PFSK-1 (cell line): ENCODE data around the gene RPS18.

Source experiments
- FOXP2 ChIP-seq: optimal IDR thresholded peaks from 2 replicates; pipeline ENCODE3; 2011; ENCODE audit warnings: borderline replicate concordance, control low read depth, inconsistent platforms; ENCODE audit not compliant: insufficient read depth; ENCODE audit errors: extremely low read length, extremely low read depth
- POLR2AphosphoS5 ChIP-seq: IDR thresholded peaks from 2 replicates; pipeline ENCODE4 v1.6.1; 2012; ENCODE audit warnings: low read depth, mild to moderate bottlenecking, control low read depth, low read length, moderate library complexity
- REST ChIP-seq, 2 experiments: IDR thresholded peaks; 2 replicates each; pipeline versions ENCODE4 v1.6.1 to v1.8.0; 2011 to 2012; ENCODE audit warnings: low read depth in 2 of 2, low read length in 2 of 2, control low read depth in 1 of 2, inconsistent platforms in 1 of 2, mild to moderate bottlenecking in 1 of 2, moderate library complexity in 1 of 2; ENCODE audit not compliant: insufficient read depth in 1 of 2
- SIN3A ChIP-seq: IDR thresholded peaks from 2 replicates; pipeline ENCODE4 v1.6.1; 2012; ENCODE audit warnings: mild to moderate bottlenecking, low read length, moderate library complexity, borderline replicate concordance; ENCODE audit not compliant: insufficient read depth
- TAF1 ChIP-seq: IDR thresholded peaks from 2 replicates; pipeline ENCODE4 v1.6.1; 2012; ENCODE audit warnings: low read length, control low read depth, borderline replicate concordance; ENCODE audit not compliant: insufficient read depth

DNA sequence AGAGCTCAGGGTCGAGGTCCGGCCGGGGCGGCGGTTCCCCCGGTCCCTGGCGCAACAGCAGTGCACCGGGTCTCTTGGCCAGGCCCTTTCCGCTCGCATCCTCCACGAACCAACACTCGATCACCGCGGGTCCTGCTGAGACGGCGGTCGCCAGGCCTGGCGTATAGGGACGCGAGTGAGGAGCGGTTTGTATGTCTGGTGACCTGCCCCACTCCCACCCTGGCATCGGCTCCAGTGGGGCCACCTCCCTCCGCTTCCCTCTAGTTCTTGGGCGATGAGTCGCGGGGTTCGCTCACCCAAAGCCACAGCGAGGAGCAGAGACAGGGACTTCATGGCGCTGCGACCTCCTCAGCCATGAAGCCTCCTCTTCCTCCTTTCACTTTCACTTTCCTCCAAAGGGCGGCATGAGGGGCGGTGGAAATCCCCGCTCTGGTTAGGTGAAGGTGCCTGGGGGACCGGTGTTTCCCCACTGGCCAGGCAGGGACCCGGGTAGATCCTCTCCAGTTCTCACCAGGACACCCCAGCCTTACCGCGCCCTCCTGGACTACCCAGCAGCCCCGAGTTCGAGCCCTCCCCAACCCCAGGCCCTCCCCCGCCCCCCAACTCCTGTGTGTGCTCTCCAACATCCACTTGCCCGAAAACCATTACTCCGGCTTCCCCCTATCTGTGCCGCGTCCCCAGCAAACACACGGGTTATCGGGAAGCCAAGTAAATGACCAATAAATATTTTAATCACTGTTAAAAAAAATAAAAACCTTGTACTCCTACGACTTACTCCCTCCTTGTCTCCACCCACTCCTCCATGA, 42.0 kb downstream of the RPS18 start, which contains the start of gene TAPBP:
- TF ChIP-seq POLR2AphosphoS5 = no peak
- peak; percentile 9; the same call in 1 of the 2 replicates for TF ChIP-seq TAF1
- no peak; a peak in 1 of 4 replicates for TF ChIP-seq REST (IDR thresholded peaks at IDR 0.05; ENCODE audit: insufficient read depth in 1 of 2, low read depth in 2 of 2, low read length in 2 of 2)
- TF ChIP-seq FOXP2 = no peak
- 0 out of 2 replicates have a peak, but pooled peaks have one; percentile 10 for TF ChIP-seq SIN3A
